IMR-90 (cell line): Measurements from ENCODE around the gene CANX. TPM values are rescaled to one million over a fixed set of nuclear protein-coding genes. Genes with fewer than 3 reads are reported as not detected.

Source experiments
- BHLHE40 ChIP-seq: fragments of 150-350 bp; IDR thresholded peaks from 2 replicates; pipeline ENCODE4 v1.6.1; 2016; ENCODE audit warnings: mild to moderate bottlenecking, low read depth, low read length
- FOS ChIP-seq: fragments of 150-350 bp; IDR thresholded peaks from 2 replicates; pipeline ENCODE4 v1.6.1; 2016; ENCODE audit warnings: low read depth, low read length
- MAFK ChIP-seq: IDR thresholded peaks from 2 replicates; pipeline ENCODE4 v1.6.1; 2012; ENCODE audit warnings: low read depth, low read length, improper control_type of control experiment
- MAZ ChIP-seq: IDR thresholded peaks from 2 replicates; pipeline ENCODE4 v1.6.1; 2012; ENCODE audit warnings: low read depth, mild to moderate bottlenecking, low read length, improper control_type of control experiment, moderate library complexity, borderline replicate concordance
- polyA plus RNA-seq, 3 experiments: library from polyadenylated mRNA; depleted of rRNA; stranded (reverse); fragments of >200 nt; gene quantifications; 2 replicates each; pipeline ENCODE4 v1.2.3, GENCODE V29; 2012; ENCODE audit warnings: low replicate concordance in 1 of 3
- total RNA-seq: library from RNA; depleted of rRNA; stranded (reverse); fragments of >200 nt; gene quantifications from 2 replicates; pipeline ENCODE4 v1.2.3, GENCODE V29; 2012

CANX gene
- total and polyA plus RNA-seq, 2 of the 4 experiments (the other 2 are of a cell fraction), result 216 to 345 TPM

- peak; percentile 54; the same call in 1 of the 2 replicates for TF ChIP-seq MAFK
- peak; percentile 41; the same call in 1 of the 2 replicates for TF ChIP-seq FOS
- TF ChIP-seq BHLHE40, result no peak
- peak; percentile 62; the same call in 1 of the 2 replicates for TF ChIP-seq MAZ
Observed at GRCh38 chr5:179697993-179698934, 503 bp upstream of the CANX start (continued).
